HG03097 (cell line): ENCODE data around the gene NUP35.
"Not testable (repeated sequence)": the region's sequence is repeated elsewhere in the genome, so short reads cannot be mapped to it uniquely, and the experiment has no call there.

ENCODE experiments used
- ATAC-seq: cut with Tn5 transposase; IDR thresholded peaks from one replicate; pipeline ENCODE4 v1.9.1; 2021; ENCODE audit not compliant: unreplicated experiment, low FRiP score

The NUP35 gene

DNA sequence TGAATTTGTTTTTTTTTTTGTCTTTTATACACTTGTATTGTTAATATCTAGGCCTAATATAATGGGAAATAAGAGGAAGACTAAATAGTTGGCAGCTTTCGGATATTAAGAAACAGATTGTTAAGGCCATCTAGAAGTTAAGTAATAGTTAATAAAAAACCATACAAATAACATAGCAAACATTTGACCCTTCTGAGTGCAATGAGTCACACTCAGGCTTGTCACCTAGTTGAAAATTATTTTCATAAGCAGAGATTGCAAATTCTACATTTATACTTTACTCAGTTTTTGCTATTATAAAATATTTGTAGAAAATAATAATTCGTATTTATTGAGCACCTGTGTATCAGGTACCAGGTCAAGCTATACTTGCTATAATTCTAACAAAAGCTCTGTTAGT, 2.4 kb downstream of the NUP35 start:
- no peak for ATAC-seq

GRCh38 chr2:183134016-183134415, 9.8 kb downstream of the NUP35 start:
- no peak for ATAC-seq

DNA sequence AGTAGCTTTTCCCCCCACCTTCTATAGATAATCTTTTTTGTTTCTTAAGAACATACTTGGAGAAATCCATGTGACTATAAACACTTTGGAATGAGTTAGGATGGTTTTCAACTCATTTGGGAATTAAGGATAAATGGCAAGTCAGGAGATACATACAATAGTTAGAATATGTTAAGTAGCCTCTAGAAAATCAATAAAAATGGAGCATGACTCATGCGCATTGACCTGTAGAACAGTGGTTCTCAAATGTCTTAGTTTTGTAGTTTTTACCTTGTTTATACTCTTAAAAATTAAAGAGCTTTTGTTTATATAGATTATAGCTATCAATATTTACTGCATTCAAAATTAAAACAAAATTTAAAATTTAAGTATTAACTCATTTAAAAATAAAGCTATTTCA, 24.7 kb downstream of the NUP35 start:
- ATAC-seq, result no peak

- ATAC-seq, result no peak
These were observed 25.2 kb downstream of the NUP35 start for GRCh38 chr2:183149489-183149888.

GRCh38 chr2:183152280-183152679, 28.0 kb downstream of the NUP35 start:
- not testable (repeated sequence) for ATAC-seq

DNA sequence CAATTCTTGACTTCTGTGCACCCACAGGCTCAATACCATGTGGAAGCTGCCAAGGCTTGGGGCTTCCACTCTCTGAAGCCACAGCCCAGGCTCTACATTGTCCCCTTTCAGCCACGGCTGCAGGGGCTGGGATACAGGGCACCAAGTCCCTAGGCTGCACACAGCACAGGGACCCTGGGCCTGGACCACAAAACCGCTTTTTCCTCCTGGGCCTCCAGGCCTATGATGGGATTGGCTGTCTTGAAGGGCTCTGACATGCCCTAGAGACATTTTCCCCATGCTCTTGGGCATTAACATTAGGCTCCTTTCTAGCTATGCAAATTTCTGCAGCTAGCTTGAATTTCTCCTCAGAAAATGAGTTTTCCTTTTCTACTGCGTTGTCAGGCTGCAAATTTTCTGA, 29.7 kb downstream of the NUP35 start:
- ATAC-seq, result no peak

DNA sequence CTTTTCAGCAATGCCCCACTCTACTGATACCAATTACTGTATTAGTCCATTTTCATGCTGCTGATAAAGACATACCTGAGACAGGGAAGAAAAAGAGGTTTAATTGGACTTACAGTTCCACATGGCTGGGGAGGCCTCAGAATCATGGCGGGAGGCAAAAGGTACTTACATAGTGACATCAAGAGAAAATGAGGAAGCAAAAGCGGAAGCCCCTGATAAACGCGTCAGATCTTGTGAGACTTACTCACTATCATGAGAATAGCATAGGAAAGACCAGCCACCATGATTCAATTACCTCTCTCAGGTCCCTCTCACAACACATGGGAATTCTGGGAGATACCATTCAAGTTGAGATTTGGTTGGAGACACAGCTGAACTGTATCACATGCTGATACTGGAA, 30.5 kb downstream of the NUP35 start:
- ATAC-seq, result not testable (repeated sequence)

DNA sequence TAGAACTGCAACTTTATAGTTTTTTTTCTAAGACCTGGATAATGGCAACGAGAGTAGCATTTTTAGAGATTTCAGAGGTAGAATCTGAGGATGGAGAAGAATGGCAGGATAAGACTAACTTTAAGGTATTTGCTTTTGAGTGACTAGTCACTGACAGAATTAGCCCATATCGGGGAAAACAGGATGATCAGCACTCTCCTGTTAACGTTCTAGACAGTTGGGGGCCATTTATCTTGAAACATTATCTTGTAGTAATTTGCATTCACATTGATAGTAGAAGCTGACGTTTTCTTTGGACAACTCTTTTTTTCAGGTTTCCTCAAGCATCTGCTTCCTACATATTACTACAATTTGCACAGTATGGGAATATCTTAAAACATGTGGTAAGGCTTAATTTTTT, 32.9 kb downstream of the NUP35 start:
- no peak for ATAC-seq

DNA sequence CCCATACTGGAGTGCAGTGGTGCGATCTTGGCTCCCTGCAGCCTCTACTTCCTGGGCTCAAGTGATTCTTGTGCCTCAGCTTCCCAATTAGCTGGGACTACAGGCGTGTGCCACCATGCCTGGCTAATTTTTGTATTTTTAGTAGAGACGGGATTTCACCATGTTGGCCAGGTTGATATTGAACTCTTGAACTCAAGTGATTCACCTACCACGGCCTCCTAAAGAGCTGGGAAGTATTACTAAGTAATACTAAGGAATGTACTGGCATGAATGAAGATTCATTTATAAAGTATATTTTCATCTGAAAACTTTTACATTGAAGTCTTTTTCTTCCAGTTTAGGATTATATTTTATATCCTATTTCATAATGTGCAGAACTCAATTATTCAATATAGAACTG, 38.1 kb downstream of the NUP35 start:
- no peak for ATAC-seq

GRCh38 chr2:183163821-183164649, 39.8 kb downstream of the NUP35 start:
- ATAC-seq, result no peak

DNA sequence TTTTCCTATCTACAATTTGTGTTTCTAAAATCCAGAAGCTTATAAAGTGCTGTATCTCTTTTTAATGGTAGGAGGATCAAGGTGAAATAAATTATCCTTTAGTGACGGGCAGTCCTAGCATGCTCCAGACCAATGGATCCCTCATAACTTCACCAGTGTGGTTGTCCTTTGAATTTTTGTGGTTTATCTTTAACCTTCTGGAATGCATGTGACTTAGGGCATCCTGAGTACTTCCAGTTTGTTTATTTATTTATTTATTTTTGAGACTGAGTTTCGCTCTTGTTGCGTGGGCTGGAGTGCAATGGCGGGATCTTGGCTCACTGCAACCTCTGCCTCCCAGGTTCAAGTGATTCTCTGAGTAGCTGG, 40.4 kb downstream of the NUP35 start:
- no peak for ATAC-seq

DNA sequence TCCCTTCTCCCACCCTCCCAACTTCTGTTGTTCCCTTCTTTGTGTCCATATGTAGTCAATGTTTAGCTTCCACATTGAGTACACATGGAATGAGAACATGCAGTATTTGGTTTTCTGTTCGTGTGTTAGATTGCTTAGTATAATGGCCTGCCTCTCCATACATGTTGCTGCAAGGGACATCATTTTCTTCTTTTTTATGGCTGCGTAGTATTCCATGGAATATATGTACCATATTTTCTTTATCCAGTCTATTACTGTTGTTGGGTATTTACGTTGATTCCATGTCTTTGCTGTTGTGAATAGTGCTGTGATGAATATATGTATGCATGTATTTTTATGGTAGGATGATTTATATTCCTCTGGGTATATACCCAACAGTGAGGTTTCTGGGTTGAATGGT, 42.0 kb downstream of the NUP35 start:
- no peak for ATAC-seq

DNA sequence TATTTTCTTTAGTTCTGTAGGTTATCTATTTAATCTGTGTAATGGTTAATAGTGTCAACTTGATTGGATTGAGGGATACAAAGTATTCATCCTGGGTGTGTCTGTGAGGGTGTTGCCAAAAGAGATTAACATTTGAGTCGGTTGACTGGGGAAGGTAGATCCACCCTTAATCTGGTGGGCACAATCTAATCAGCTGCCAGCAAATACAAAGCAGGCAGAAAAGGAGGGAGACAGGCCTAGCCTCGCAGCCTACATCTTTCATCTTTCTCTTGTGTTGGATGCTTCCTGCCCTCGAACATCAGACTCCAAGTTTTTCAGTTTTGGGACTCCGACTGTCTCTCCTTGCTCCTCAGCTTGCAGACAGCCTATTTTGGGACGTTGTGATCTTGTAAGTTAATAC, 42.7 kb downstream of the NUP35 start:
- ATAC-seq, result not testable (repeated sequence)

DNA sequence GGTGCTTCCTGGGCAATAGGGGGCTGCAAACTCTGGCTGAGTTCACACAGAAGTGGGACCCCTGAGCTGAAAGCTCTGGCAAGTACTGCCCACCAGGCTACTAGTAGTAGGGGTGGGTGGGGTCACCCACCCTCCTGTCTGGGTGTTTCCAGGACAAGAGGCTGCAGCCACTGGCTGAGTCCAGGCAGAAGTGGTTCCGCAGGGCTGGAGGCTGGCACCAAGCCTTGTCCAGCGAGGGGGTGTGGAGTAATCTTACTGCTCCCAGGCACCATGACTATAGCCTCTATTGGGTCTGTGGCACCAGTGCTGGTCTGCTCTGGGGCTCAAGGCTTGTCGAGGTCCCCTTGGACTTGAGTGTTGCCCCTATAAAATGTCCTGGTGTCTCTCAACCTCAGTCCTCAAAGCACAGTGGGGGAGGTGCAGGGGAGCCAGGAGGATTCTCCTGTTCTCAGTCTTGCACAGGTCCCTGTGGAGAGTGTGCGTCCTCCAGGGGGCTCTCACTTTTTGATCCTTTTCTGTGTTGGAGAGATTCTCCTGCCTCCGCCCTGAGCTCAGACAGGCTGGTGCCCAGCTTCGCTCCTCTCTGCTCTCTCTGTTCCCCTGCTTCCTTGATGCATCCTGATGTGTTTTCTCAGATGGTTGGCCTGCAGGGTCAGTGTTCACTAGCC, 48.1 kb downstream of the NUP35 start:
- ATAC-seq, result no peak

- no peak for ATAC-seq
These were observed 54.9 kb downstream of the NUP35 start for GRCh38 chr2:183179156-183179555.

GRCh38 chr2:183185534-183185933, 61.3 kb downstream of the NUP35 start:
- no peak for ATAC-seq

DNA sequence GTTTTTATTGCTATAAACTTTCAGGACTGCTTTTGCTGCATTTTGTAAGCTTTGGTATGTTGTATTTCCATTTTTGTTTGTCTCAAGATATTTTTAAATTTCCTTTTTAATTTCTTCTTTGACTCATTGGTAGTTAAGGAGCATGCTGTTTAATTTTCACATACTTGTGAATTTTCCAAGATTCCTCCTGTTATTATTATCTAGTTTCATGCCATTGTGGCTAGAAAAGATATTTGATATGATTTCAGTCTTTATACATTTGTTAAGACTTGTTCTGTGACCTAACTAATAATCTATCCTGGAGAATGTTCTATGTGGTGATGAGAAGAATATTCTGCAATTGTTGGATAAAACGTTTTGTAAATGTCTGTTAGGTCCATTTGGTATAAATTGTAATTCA, 62.1 kb downstream of the NUP35 start:
- ATAC-seq, result no peak

GRCh38 chr2:183186766-183187165, 62.5 kb downstream of the NUP35 start:
- no peak for ATAC-seq

GRCh38 chr2:183192343-183192742, 68.1 kb downstream of the NUP35 start:
- ATAC-seq, result no peak

- ATAC-seq, result no peak
These were observed 69.7 kb downstream of the NUP35 start for GRCh38 chr2:183193904-183194303.

DNA sequence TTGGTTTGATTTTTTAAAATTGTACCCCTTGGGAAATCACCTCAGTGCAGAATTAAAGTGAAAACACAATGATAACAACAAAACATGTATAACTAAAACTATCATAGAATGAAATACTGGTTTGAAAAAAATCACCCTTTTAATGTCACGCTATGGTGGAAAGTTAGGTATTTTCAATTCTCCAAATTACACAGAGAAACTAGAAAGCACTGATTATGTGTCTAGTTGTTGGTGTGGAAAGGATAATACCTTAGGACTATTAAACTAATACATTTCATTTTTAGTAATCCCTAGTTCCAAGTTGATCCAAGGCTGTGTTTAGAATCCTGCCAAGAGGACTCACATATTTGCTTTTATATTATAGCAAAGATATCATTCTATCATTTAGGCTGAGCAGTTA, 71.2 kb downstream of the NUP35 start:
- no peak for ATAC-seq

GRCh38 chr2:183195998-183196409, 71.8 kb downstream of the NUP35 start:
- ATAC-seq, result no peak
